GM23248 (cell line): ENCODE measurements around the gene NR3C2.

Source experiments
- EZH2 ChIP-seq: fragments of 200-600 bp; sonication (generic); IDR thresholded peaks from 2 replicates; pipeline ENCODE4 v1.6.1; 2018; ENCODE audit warnings: antibody characterized with exemption, mild to moderate bottlenecking; ENCODE audit not compliant: insufficient read depth, poor library complexity, severe bottlenecking
- EZH2phosphoT487 ChIP-seq: fragments of 200-600 bp; sonication (generic); IDR thresholded peaks from 2 replicates; pipeline ENCODE4 v1.6.1; 2018; ENCODE audit warnings: antibody characterized with exemption, moderate library complexity, mild to moderate bottlenecking, low read depth; ENCODE audit not compliant: insufficient read depth

- TF ChIP-seq EZH2 (no peak), EZH2phosphoT487 (no peak)
These were observed 238.0 kb downstream of the NR3C2 start for GRCh38 chr4:148204171-148204570.
